Measurements from ENCODE around the gene SLC1A2. TPM values are rescaled to one million over a fixed set of nuclear protein-coding genes. Genes with fewer than 3 reads are reported as not detected.

SLC1A2 gene
- total RNA-seq, 1 donor from 2014 or later: 1.9 TPM

DNA sequence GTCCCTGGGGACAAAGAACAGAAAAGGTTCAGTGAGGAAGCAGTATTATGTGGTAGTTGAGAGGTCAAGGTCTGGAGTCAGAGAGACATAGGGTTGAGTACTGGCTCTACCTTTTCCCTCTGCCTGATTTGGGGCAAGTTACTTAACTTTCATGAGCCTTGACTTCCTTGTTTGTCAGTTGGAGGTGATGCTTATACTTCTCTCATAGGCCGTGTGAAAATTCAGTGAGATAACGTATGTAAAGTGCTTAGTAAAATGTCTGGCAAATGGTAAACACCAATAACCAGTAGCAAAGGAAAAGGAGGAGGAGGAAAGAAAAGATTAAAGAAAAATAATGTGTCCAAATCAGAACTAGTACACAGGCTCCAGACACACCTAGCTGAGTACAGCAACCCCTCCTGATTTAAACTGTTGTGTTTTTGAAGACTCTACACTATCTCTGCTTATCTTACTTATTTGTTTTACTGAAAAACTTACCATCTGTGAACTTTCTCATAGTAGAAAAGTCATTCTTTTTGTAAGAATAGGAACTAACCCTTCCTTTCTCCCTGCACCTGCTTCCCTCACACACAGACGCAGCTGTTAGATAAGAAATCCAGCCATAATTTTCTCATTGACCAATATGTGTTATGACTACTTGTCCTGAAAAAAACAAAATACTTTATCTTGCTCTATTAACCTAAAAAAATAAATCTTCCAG, 153.5 kb downstream of the SLC1A2 start:
- Mint-ChIP-seq H3K36me3 (no peaks in the 10 kb centered on the region), H3K4me3 (no peak overlapping the region), H3K27me3 (ENCODE audit: low read depth) (peaks cover 9% of the 10 kb centered on the region), H3K4me1 (peaks cover 5% of the 10 kb centered on the region), H3K27ac (no peak overlapping the region), H3K9me3 (no peaks in the 10 kb centered on the region)
- no peak for DNase-seq (ENCODE audit: low spot score in 2 of 2, unreplicated experiment in 2 of 2)
- TF ChIP-seq, protein P1, sequence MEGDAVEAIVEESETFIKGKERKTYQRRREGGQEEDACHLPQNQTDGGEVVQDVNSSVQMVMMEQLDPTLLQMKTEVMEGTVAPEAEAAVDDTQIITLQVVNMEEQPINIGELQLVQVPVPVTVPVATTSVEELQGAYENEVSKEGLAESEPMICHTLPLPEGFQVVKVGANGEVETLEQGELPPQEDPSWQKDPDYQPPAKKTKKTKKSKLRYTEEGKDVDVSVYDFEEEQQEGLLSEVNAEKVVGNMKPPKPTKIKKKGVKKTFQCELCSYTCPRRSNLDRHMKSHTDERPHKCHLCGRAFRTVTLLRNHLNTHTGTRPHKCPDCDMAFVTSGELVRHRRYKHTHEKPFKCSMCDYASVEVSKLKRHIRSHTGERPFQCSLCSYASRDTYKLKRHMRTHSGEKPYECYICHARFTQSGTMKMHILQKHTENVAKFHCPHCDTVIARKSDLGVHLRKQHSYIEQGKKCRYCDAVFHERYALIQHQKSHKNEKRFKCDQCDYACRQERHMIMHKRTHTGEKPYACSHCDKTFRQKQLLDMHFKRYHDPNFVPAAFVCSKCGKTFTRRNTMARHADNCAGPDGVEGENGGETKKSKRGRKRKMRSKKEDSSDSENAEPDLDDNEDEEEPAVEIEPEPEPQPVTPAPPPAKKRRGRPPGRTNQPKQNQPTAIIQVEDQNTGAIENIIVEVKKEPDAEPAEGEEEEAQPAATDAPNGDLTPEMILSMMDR (IDR thresholded peaks at IDR 0.05; ENCODE audit: unreplicated experiment): no peak

DNA sequence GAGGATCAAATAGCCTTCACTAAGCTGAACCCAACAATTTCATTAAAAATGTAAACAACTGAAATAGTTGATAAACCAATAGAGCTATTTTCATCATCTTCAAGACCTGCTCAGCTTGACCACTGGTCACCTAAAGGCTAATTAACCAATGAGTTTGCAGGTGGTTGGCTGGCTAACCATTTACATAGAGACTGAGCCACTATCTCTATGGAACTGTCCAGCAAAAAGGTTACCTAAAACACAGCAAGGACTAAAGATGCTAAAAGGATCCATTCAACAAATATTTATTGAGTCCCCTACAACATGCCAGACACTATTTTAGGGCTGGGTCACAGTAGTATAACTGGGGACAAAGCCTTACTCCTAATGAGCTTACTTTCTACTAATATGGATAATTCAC, 156.6 kb downstream of the SLC1A2 start:
- H3K27ac Mint-ChIP-seq: no peak overlapping the region

DNA sequence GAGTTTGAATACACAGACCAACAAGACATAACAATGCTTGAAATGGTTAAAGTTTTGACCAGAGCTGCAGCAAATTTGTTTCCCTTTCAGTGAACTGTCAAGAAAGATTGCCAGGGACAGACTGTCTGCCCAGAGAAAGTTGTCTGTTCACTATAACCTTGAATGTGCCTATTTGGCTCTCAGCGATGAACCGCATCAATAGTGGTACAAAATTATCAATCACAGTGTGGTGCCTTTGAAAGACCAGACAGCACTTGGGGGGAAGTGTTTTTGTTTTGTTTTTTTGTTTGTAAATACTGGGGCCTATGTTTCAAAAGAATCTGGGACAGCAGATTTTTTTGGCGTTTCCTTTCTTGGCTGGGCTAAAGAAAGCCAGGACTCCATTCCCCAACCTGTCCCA, 157.3 kb downstream of the SLC1A2 start:
- DNase-seq (ENCODE audit: low spot score in 2 of 2, unreplicated experiment in 2 of 2): no peak
- Mint-ChIP-seq H3K27ac (no peak overlapping the region), H3K4me1 (peaks cover 5% of the 10 kb centered on the region), H3K36me3 (no peaks in the 10 kb centered on the region), H3K4me3 (no peak overlapping the region), H3K27me3 (ENCODE audit: low read depth) (peaks cover 19% of the 10 kb centered on the region), H3K9me3 (no peaks in the 10 kb centered on the region)
- TF ChIP-seq, protein P1 (IDR thresholded peaks at IDR 0.05; ENCODE audit: unreplicated experiment): no peak

More for the DNA sequence above, 156.6 kb downstream of the SLC1A2 start:
- no peaks in the 10 kb centered on the region for H3K9me3 Mint-ChIP-seq
- H3K4me1 Mint-ChIP-seq: peaks cover 5% of the 10 kb centered on the region
- peaks cover 19% of the 10 kb centered on the region for H3K27me3 Mint-ChIP-seq (ENCODE audit: low read depth)
- no peak for DNase-seq (ENCODE audit: low spot score in 2 of 2, unreplicated experiment in 2 of 2)
- H3K4me3 Mint-ChIP-seq: no peak overlapping the region
- TF ChIP-seq, protein P1 (IDR thresholded peaks at IDR 0.05; ENCODE audit: unreplicated experiment): no peak
- no peaks in the 10 kb centered on the region for H3K36me3 Mint-ChIP-seq

DNA sequence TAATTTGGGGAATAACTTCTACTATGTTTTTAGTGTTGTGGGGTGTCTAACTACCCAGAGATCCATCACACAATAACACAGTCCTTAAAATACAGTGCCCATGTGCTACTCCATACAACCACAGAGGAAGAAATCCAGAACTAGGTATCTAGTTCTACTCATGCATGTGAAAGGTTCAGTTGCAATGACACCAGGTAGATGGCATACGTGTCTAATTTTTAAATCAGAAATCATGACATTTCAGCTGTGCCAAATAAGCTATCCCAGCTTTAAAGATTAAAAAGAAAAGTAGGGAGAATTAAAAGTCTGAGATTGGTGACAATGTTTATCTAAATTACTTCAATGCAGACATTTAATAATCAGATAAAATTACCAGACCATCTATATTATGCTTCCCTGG, 158.2 kb downstream of the SLC1A2 start:
- H3K4me1 Mint-ChIP-seq: peaks cover 2% of the 10 kb centered on the region
- H3K4me3 Mint-ChIP-seq: no peak overlapping the region
- no peaks in the 10 kb centered on the region for H3K36me3 Mint-ChIP-seq
- TF ChIP-seq, protein P1 (IDR thresholded peaks at IDR 0.05; ENCODE audit: unreplicated experiment): no peak
- H3K9me3 Mint-ChIP-seq: no peaks in the 10 kb centered on the region
- H3K27me3 Mint-ChIP-seq (ENCODE audit: low read depth): peaks cover 23% of the 10 kb centered on the region
- no peak overlapping the region for H3K27ac Mint-ChIP-seq
- DNase-seq (ENCODE audit: low spot score in 2 of 2, unreplicated experiment in 2 of 2): no peak

DNA sequence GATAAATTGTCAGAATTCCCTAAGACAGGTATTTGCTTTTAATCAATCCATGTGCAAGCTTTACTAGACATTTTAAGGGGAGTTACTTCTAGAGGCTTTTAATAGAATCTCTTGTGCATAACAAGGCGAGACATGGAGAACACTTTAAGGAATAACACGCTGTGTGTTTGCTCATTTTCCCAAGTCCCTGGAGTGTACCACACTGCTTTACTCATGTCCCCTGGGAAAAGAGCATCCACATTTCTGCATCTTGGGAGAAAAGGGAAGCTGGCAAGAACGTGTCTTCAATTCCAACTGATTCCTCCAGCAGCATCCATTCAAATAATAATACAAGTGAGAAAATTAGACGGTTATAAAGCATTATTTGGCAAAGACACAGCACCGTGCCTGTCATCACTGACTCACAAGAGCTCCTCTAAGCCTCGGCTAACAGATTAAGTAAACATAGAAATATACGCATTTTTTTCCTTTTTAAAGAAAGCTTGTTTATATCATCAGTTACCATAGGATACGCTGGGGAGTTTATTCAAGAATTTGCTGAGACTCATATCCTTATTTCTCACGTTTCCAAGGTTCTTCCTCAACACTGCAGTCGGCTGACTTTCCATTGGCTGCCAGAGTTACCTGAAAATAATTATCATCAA, 158.9 kb downstream of the SLC1A2 start:
- no peak for DNase-seq (ENCODE audit: low spot score in 2 of 2, unreplicated experiment in 2 of 2)
- Mint-ChIP-seq H3K36me3 (no peaks in the 10 kb centered on the region), H3K27ac (no peak overlapping the region), H3K4me1 (no peaks in the 10 kb centered on the region), H3K9me3 (no peaks in the 10 kb centered on the region), H3K4me3 (no peak overlapping the region), H3K27me3 (ENCODE audit: low read depth) (peaks cover 23% of the 10 kb centered on the region)
- TF ChIP-seq, protein P1 (IDR thresholded peaks at IDR 0.05; ENCODE audit: unreplicated experiment): no peak

Measured in mesothelial cell of epicardium (in vitro differentiated cells).